Raji (cell line): ENCODE measurements around the gene MS4A10.

Source experiments
- POLR2A ChIP-seq: IDR thresholded peaks from 2 replicates; pipeline ENCODE4 v1.6.1; 2011; ENCODE audit warnings: low read depth, low read length, control low read depth; ENCODE audit not compliant: insufficient read depth

MS4A10 gene

DNA sequence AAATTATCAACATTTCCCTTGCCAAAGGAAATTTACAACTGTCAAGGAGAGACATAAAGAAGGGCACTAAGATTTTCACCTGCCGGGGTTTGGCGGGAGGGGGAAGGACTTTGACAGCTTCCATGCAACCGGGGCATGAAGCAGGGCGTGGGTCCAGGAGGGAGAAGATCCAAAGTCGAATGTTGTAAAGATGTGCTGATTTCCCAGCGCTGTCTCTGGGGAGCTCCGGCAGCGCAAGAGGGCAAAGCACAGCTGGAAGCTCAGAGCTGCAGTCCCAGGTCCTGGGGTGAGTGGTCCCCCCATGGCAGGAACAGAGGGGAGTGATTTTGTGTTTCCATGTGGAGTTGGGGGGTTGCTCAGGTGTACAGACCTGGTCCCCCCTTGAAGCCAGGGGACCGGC is at the start of gene MS4A10:
Gene MS4A10 (plus strand): TSS at position 198 of the 400 bp plus-strand sequence. CDS start 5,003 bp downstream, outside the sequence.
- no peak for TF ChIP-seq POLR2A

GRCh38 chr11:60739114-60739513 is 46.0 kb upstream of the MS4A10 start:
- no peak for TF ChIP-seq POLR2A

GRCh38 chr11:60740573-60740972 is 44.6 kb upstream of the MS4A10 start:
- no peak for TF ChIP-seq POLR2A

GRCh38 chr11:60741421-60741820 is 43.7 kb upstream of the MS4A10 start:
- no peak for TF ChIP-seq POLR2A

DNA sequence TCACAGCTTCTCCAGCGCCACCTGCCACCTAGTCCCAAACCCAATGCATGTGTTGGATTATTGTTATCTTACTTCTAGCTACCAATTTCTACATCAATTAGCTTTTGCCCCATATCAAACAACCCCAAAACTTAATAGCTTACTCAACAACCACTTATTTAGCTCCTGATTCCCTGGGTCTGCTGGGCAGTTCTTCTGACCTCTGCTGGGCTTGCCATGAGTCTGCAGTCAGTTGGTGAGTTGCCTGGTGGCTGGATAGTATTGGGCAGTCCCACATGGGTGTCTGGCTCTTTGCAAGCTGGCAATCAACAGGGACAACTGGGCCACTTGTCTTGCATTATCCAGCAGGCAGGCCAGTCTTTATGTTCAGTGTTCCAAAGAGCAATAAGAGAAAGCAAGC is 42.1 kb upstream of the MS4A10 start:
- no peak for TF ChIP-seq POLR2A

DNA sequence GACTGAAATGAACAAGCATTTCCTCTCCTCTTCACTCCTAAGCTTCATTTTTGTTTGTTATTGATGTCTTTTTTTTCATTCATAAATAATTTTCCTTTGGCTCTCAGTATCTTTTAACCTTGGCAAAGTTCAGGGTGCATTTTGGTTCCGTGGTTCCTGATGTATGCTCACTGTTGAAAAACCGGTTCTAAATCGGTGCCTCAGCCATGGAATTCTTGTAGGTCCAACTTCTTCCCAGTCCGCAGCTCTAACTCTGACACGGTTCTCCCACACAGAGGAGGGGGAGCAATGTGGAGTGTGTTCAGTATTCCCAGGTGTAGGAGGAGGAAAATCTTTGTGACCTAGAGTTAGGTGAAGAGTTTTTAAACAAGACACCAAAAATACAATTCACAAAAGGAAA is 41.0 kb upstream of the MS4A10 start:
- TF ChIP-seq POLR2A, result no peak

DNA sequence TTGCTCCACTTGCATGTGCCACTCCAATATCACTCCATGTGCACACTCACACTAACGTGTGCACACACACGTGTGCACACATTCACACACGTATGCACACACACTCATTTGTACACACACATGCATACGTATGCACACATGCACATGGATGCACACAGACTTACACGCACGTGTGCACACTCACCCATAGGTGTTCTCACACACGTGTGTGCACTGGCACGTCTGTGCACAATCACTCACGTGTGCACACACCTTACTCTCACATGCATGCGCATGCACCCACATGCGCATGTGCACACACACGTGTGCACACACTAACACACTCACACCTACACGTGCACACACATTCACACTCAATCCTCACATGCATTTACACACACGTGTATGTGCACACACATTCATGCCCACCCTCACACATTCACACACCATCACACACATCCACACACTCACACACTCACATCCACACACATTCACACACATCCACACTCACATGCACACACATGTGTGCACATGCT is 37.7 kb upstream of the MS4A10 start:
- no peak for TF ChIP-seq POLR2A

GRCh38 chr11:60748225-60748624 is 36.9 kb upstream of the MS4A10 start:
- TF ChIP-seq POLR2A, result no peak

GRCh38 chr11:60748821-60749220 is 36.3 kb upstream of the MS4A10 start:
- TF ChIP-seq POLR2A, result no peak

- TF ChIP-seq POLR2A, result no peak
Observed at GRCh38 chr11:60750911-60751310, 34.2 kb upstream of the MS4A10 start.

DNA sequence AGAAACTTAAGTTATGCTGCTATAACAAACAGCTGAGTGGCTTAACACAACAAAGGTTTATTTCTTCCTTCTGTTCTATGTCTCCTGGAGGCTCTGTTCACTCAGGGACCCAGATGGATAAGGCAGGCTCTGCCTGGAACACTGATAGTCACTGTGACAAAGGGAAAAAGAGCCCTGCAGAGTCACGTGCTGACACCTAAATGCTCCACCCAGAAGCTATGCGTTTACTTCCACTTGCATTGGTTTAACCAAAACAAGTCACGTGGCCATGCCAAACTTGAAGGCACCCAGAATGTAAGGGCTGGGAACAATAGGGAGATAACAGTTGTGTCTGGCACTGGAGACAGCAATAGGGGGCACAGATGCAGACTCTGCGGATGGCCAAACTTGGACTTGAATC is 31.8 kb upstream of the MS4A10 start:
- no peak for TF ChIP-seq POLR2A

DNA sequence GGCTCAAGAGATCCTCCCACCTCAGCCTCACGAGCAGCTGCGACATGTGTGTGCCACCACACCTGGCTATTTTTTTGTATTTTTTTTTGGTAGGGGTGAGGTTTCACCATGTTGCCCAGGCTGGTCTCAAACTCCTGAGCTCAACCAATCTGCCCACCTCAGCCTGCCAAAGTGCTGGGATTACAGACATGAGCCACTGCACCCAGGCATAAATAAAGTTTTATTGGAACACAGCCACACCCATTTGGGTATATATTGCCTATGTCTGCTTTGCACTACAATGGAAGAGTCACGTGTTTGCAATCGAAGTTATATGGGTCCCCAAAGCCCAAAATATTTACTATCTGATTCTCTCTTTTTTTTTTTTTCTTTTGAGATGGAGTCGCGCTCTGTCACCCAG is 30.2 kb upstream of the MS4A10 start:
- no peak for TF ChIP-seq POLR2A

GRCh38 chr11:60756307-60757032 is 28.7 kb upstream of the MS4A10 start, which contains the start of gene MS4A15:
Gene MS4A15 (plus strand): TSS chr11:60756867. CDS start chr11:60763734, 6,867 bp downstream.
- no peak for TF ChIP-seq POLR2A

GRCh38 chr11:60757231-60757800 is 27.8 kb upstream of the MS4A10 start:
- no peak for TF ChIP-seq POLR2A

DNA sequence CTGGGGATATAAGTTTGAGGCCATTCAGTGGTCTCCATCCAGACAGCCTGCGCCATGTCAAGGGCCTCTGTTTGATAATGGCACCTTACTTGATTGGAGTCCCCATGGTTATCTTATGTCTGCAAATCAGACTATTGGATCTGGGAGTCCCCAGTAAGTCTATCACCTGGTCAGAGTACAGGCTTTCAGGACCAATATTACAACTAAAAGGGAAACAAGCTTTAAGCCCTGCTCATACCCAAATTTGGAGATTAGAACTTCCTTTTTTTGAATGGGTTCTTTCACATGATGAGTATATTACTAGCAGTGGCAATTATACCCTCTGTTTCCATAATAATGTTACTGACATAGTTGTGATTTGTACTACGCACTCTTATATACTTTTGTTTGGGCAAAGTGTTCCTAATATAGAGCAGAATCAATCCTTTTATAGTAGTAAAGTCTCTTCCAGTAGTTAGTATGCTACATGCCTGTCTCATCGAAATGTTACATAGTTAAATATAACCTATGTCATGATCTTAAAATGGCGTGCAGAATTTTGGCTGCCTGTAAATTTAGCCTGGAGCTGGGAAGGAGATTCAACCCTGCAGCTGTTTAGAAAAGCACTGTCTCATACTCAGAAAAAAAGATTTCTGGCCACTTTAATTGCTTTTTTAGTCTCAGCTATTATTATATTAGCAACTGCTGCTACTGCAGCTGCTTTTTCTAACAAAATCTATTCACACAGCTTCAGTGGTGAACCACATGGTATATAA is 23.5 kb upstream of the MS4A10 start:
- TF ChIP-seq POLR2A, result no peak
